Measurements from ENCODE around the gene PAN2. TPM values are rescaled to one million over a fixed set of nuclear protein-coding genes. Genes with fewer than 3 reads are reported as not detected.
"Not testable (repeated sequence)": the region's sequence is repeated elsewhere in the genome, so short reads cannot be mapped to it uniquely, and the experiment has no call there.

The PAN2 gene
- total RNA-seq, 1 donor from 2014 or later = 21.3 TPM

DNA sequence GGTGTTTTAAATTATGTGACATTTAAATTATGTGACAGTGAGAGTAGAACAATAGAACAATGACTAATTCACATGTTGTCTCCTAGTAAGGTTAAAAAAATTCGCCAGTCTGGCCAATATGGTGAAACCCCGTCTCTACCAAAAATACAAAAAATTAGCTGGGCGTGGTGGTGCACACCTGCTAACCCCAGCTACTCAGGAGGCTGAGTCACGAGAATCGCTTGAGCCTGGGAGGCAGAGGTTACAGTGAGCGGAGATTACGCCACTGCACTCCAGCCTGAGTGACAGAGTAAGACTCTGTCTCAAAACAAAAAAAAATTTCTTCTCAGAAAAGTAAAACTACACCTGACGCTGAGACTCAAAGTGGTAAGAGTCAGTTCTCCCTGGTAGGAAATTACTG, 36.4 kb downstream of the PAN2 start:
- no peak for DNase-seq (ENCODE audit: low spot score)
- peak overlapping the region; percentile 60 for H3K4me3 Mint-ChIP-seq
- peaks cover 25% of the 10 kb centered on the region for H3K36me3 Mint-ChIP-seq (ENCODE audit: low read depth)
- H3K27me3 Mint-ChIP-seq (ENCODE audit: insufficient read depth) = no peaks in the 10 kb centered on the region
- intact Hi-C loops (cut with micrococcal nuclease) = no loop called here
- no peaks in the 10 kb centered on the region for H3K9me3 Mint-ChIP-seq
- H3K4me1 Mint-ChIP-seq (ENCODE audit: low read depth) = peaks cover 57% of the 10 kb centered on the region
- H3K27ac Mint-ChIP-seq = no peak overlapping the region

DNA sequence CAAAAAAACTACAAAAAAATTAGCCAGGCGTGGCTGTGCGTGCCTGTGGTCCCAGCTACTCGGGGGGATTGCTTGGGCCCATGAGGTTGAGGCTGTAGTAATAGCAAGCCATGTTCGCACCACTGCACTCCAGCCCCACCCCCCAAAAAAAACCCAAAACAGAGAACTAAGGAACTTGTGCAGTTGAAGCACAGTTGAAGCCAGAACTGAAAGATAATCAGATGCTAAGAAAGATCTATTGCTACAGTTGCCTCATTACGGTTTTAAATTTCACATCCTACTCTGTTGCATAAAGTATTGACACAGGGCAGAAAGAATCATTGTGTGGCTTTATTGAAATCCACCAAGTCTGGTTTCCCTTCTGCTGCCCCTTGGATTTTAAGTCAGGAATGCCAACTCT, 37.5 kb downstream of the PAN2 start:
- Mint-ChIP-seq H3K27me3 (ENCODE audit: insufficient read depth) (no peaks in the 10 kb centered on the region), H3K4me3 (no peak overlapping the region), H3K9me3 (no peaks in the 10 kb centered on the region), H3K4me1 (ENCODE audit: low read depth) (peaks cover 53% of the 10 kb centered on the region), H3K36me3 (ENCODE audit: low read depth) (peaks cover 29% of the 10 kb centered on the region), H3K27ac (no peak overlapping the region)
- DNase-seq (ENCODE audit: low spot score) = no peak
- intact Hi-C loops (cut with micrococcal nuclease) = no loop called here

DNA sequence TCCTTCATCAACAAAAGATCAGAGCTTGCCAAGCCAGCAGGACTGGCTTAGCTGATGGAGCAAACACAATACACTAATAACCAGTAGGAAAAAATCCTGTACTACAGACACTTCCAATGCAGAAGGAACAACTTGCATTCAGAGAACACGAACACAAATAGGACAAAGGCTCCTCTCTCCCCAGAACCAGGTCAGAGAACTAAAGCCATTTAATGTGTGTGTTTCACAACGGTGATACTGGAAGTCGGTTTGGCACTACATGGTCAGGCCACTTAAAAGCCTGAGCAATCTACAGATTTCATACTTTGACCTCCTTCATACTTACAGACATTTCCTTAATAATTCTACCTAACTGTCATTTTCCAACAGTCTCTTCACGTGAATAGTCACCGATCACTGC, 40.0 kb downstream of the PAN2 start:
- Mint-ChIP-seq H3K36me3 (ENCODE audit: low read depth) (peaks cover 34% of the 10 kb centered on the region), H3K27me3 (ENCODE audit: insufficient read depth) (no peaks in the 10 kb centered on the region), H3K27ac (no peak overlapping the region), H3K4me1 (ENCODE audit: low read depth) (peaks cover 46% of the 10 kb centered on the region), H3K4me3 (no peak overlapping the region), H3K9me3 (no peaks in the 10 kb centered on the region)
- DNase-seq (ENCODE audit: low spot score) = no peak
- intact Hi-C loops (cut with micrococcal nuclease) = no loop called here

DNA sequence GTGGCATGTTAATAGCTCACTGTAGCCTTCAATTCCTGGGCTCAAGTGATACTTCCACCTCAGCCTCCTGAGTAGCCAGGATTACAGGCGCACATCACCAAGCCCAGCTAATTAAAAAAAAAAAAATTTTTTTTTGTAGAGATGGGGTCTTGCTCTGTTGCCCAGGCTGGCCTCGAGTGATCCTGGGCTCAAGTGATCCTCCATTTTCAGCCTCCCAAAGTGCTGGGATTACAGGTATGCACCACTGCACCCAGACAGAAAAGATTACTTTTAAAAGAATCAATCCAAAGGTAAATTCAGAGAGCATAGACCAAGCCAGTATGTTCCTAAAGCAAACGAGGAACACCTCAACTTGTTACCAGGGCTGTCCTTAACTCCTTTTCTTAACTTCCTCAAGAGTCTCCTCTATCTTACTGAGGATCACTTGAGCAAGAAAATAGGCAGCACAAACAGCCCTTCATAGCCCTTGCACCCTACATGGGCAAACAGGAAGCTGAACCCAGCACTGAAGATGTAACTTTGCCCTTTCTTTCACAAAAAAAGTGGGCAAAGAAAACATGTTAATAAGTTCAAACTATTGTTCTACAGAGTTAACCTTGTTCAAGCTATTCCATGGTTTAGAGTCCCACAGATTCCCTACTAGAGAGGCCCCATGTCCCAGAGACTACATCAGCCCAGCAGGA, 45.0 kb downstream of the PAN2 start:
- H3K27me3 Mint-ChIP-seq (ENCODE audit: insufficient read depth) = no peaks in the 10 kb centered on the region
- H3K27ac Mint-ChIP-seq = no peak overlapping the region
- H3K4me3 Mint-ChIP-seq = no peak overlapping the region
- H3K4me1 Mint-ChIP-seq (ENCODE audit: low read depth) = peaks cover 24% of the 10 kb centered on the region
- intact Hi-C loops (cut with micrococcal nuclease) = no loop called here
- no peaks in the 10 kb centered on the region for H3K9me3 Mint-ChIP-seq
- H3K36me3 Mint-ChIP-seq (ENCODE audit: low read depth) = peaks cover 31% of the 10 kb centered on the region
- DNase-seq (ENCODE audit: low spot score) = no peak

DNA sequence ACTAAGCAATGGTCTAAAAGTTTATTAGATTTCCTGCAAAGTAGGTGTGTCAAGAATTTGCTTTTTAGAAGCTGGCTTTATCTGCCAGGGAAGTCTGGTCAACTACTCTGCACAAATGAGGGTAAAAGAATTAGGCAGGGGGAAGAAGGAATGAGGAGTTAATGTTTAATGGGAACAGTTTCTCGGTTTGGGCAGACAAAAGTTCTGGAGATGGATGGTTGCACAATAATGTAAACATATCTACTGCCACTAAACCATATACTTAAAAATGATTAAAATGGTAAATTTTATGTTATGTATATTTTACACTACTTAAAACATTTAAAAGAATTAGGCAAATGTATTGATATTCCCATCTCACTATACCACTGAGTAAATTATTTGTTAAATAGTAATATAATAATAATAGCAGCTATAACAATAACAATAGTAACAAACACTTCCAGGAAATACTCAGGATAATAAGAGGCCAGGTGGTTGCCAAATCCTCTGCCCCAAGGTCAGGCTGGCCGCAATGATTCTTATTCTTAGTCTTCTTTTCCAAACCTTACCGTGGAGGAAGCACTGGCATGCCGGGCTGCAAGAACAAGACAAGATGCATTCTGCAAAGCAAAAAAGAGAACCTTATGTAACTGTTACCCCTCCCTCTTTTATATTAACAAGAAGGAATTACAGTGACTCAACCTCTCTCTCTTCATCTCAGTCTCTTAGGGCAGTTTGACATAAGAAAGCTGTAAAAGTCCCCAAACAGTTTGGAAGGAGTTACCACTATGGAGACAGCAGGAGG, 47.6 kb downstream of the PAN2 start:
- H3K4me1 Mint-ChIP-seq (ENCODE audit: low read depth) = peaks cover 15% of the 10 kb centered on the region
- no peak overlapping the region for H3K4me3 Mint-ChIP-seq
- H3K9me3 Mint-ChIP-seq = no peaks in the 10 kb centered on the region
- intact Hi-C loops (cut with micrococcal nuclease) = no loop called here
- peaks cover 40% of the 10 kb centered on the region for H3K36me3 Mint-ChIP-seq (ENCODE audit: low read depth)
- H3K27me3 Mint-ChIP-seq (ENCODE audit: insufficient read depth) = no peaks in the 10 kb centered on the region
- H3K27ac Mint-ChIP-seq = peak overlapping the region; percentile 62
- DNase-seq (ENCODE audit: low spot score) = no peak

DNA sequence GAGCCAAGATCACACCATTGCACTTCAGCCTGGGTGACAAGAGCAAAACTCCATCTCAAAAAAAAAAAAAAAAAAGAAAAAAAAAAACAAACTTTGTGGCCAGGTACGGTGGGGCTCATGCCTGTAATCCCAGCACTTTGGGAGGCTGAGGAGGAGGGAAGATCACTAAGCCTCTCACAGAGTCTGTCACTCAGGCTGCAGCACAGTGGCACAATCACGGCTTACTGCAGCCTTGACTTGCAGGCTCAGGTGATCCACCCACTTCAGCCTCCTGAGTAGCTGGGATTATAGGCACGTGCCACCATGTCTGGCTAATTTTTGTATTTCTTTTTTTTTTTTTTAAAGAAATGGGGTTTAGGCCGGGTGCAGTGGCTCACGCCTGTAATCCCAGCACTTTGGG, 49.5 kb downstream of the PAN2 start:
- H3K27ac Mint-ChIP-seq; intact Hi-C loops (cut with micrococcal nuclease); H3K4me3 Mint-ChIP-seq; H3K9me3 Mint-ChIP-seq; H3K27me3 Mint-ChIP-seq (ENCODE audit: insufficient read depth); DNase-seq (ENCODE audit: low spot score); H3K4me1 Mint-ChIP-seq (ENCODE audit: low read depth): not testable (repeated sequence)
- H3K36me3 Mint-ChIP-seq (ENCODE audit: low read depth) = peaks cover 37% of the 10 kb centered on the region

DNA sequence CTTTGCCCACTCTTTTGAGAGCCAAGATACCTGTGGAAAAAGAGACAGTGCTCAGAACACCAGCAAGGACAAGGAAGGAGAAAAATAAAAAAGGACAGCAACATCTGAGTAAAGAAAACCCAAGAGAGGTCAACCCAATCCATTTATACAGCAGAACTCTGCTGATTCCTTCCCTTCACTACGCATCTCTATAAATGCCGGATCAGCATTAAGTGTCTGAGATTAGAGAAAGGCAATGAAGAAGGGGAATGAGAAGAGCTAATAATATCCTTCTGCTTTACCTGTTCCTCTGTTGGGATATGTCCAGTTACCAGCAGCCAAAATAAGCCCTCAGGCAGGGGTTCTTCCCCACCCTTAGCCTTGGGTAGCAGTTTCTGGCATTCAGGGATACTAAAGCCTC, 51.2 kb downstream of the PAN2 start:
- no peak for DNase-seq (ENCODE audit: low spot score)
- no peaks in the 10 kb centered on the region for H3K9me3 Mint-ChIP-seq
- no peak overlapping the region for H3K27ac Mint-ChIP-seq
- peaks cover 40% of the 10 kb centered on the region for H3K36me3 Mint-ChIP-seq (ENCODE audit: low read depth)
- peaks cover 6% of the 10 kb centered on the region for H3K4me1 Mint-ChIP-seq (ENCODE audit: low read depth)
- intact Hi-C loops (cut with micrococcal nuclease) = no loop called here
- H3K4me3 Mint-ChIP-seq = no peak overlapping the region
- H3K27me3 Mint-ChIP-seq (ENCODE audit: insufficient read depth) = no peaks in the 10 kb centered on the region

DNA sequence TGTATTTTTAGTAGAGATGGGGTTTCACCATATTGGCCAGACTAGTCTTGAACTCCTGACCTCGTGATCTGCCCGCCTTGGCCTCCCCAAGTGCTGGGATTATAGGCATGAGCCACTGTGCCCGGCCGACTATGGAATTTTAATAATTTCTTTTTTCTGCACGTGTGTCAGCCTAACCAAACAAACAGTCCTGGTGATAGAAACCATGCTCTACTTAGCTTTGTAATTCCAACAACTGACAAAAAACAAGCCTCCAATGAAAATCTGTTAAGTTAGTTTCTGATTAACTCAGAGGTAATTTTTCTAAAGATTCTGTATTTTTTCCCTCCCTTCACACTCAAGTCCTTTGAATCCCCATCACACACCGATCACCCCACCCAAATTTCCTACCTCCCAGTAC, 51.8 kb downstream of the PAN2 start:
- H3K4me1 Mint-ChIP-seq (ENCODE audit: low read depth) = peaks cover 5% of the 10 kb centered on the region
- no peaks in the 10 kb centered on the region for H3K9me3 Mint-ChIP-seq
- intact Hi-C loops (cut with micrococcal nuclease) = no loop called here

DNA sequence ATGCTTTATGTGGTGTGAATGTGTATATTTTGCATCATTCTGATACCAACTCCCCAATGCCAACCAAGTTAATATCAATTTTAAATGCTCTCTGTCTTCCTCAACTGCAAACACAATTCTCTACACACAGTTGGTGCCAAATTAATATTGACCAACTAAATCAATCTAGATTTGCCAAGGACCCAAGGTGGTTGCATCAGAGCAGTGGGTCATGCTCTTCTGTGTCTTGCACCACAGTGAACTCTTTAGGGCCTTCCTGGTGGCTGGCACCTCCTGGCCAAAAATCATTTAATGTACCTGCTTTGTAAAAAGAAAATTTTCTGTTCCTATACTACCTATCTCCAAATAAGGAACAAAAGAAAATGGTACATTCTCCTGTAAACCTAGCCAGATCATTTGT, 53.0 kb downstream of the PAN2 start:
- no peak for DNase-seq (ENCODE audit: low spot score)
- H3K36me3 Mint-ChIP-seq (ENCODE audit: low read depth) = peaks cover 38% of the 10 kb centered on the region
- intact Hi-C loops (cut with micrococcal nuclease) = no loop called here
- no peak overlapping the region for H3K4me3 Mint-ChIP-seq
- H3K9me3 Mint-ChIP-seq = no peaks in the 10 kb centered on the region
- no peak overlapping the region for H3K27ac Mint-ChIP-seq
- no peaks in the 10 kb centered on the region for H3K4me1 Mint-ChIP-seq (ENCODE audit: low read depth)
- no peaks in the 10 kb centered on the region for H3K27me3 Mint-ChIP-seq (ENCODE audit: insufficient read depth)

More for the DNA sequence above, 51.8 kb downstream of the PAN2 start:
- H3K4me3 Mint-ChIP-seq = no peak overlapping the region
- no peak overlapping the region for H3K27ac Mint-ChIP-seq
- no peaks in the 10 kb centered on the region for H3K27me3 Mint-ChIP-seq (ENCODE audit: insufficient read depth)
- peaks cover 40% of the 10 kb centered on the region for H3K36me3 Mint-ChIP-seq (ENCODE audit: low read depth)
- no peak for DNase-seq (ENCODE audit: low spot score)

DNA sequence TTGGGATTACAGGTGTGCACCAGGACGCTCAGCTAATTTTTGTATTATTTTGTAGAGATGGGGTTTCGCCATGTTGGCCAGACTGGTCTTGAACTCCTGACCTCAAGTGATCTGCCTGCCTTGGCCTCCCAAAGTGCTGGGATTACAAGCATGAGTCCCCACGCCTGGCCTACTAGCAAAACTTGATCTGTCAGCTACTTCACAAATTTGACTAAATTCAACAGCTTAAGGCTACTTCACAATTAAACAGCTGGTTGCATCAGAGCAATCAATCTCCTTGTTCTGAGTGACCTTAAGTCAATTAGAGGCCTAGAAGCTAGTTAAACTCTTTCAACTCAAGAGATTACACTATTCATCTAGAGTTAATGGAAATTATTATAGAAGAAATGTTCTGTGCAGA, 54.9 kb downstream of the PAN2 start:
- no peaks in the 10 kb centered on the region for H3K27me3 Mint-ChIP-seq (ENCODE audit: insufficient read depth)
- intact Hi-C loops (cut with micrococcal nuclease) = no loop called here
- H3K36me3 Mint-ChIP-seq (ENCODE audit: low read depth) = peaks cover 40% of the 10 kb centered on the region
- H3K27ac Mint-ChIP-seq = no peak overlapping the region
- DNase-seq (ENCODE audit: low spot score) = no peak
- H3K4me1 Mint-ChIP-seq (ENCODE audit: low read depth) = no peaks in the 10 kb centered on the region
- H3K9me3 Mint-ChIP-seq = no peaks in the 10 kb centered on the region
- no peak overlapping the region for H3K4me3 Mint-ChIP-seq

DNA sequence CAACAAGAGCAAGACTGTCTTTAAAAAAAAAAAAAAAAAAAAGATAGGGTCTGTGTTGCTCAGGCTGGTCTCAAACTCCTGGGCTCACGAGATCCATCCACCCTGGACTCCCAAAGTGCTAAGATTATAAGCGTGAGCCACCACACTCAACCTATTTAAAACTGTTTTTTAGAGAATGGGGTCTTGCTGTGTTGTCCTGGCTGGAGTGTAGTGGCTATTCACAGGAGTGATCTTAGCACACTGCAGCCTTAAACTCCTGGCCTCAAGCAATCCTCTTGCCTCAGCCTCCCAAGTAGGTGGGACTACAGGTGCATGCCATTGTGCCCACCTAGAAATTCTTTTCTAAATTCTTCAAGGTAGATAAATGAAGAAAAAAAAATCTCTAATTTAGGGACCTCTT, 59.5 kb downstream of the PAN2 start:
- Mint-ChIP-seq H3K27ac (no peak overlapping the region), H3K9me3 (no peaks in the 10 kb centered on the region), H3K36me3 (ENCODE audit: low read depth) (peaks cover 47% of the 10 kb centered on the region), H3K4me3 (no peak overlapping the region), H3K4me1 (ENCODE audit: low read depth) (no peaks in the 10 kb centered on the region), H3K27me3 (ENCODE audit: insufficient read depth) (no peaks in the 10 kb centered on the region)
- no peak for DNase-seq (ENCODE audit: low spot score)
- intact Hi-C loops (cut with micrococcal nuclease) = no loop called here

DNA sequence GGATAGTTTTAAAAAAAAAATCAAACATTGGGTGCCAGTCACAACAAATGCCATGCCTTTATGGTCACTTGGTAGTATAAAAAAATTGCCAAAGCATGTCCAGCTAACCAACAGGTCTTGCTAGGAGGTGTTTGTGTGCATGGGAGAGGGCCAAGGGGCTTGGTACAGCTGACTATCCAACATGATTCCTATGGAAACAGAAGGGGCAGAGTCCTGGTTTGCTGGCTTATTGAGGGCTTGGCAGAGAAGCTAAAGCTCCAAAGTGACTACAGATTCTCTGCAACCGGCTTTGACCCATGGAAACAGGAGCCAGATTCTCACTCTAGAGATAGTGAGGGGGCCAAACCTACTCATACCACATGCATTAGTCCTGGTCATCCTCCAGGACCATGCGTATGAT, 61.3 kb downstream of the PAN2 start:
- intact Hi-C loops (cut with micrococcal nuclease); H3K27ac Mint-ChIP-seq; H3K27me3 Mint-ChIP-seq (ENCODE audit: insufficient read depth); H3K4me3 Mint-ChIP-seq; DNase-seq (ENCODE audit: low spot score); H3K4me1 Mint-ChIP-seq (ENCODE audit: low read depth); H3K9me3 Mint-ChIP-seq: not testable (repeated sequence)
- H3K36me3 Mint-ChIP-seq (ENCODE audit: low read depth) = peaks cover 44% of the 10 kb centered on the region

DNA sequence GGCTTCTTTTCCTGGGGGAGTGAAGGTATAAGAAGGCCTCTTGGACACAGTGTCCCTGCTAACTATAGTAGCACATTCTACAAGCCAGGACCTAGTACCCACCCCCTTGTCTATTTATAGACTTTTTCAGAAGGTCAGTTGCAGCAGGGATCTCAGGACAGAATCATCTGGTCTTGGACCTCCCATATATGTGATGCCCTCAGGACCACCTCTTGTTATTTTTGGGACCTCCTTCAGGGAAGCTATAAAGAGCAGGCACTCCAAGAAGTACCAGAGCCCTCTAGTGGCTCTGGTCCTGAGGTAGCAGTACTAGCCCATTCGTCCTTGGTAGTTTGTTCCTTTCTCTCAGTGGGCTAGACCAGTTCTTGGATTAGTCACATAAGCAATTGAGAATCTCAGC, 62.8 kb downstream of the PAN2 start:
- Mint-ChIP-seq H3K9me3 (no peaks in the 10 kb centered on the region), H3K4me1 (ENCODE audit: low read depth) (peaks cover 15% of the 10 kb centered on the region), H3K27me3 (ENCODE audit: insufficient read depth) (no peaks in the 10 kb centered on the region), H3K36me3 (ENCODE audit: low read depth) (peaks cover 40% of the 10 kb centered on the region), H3K4me3 (no peak overlapping the region), H3K27ac (no peak overlapping the region)
- no peak for DNase-seq (ENCODE audit: low spot score)
- intact Hi-C loops (cut with micrococcal nuclease) = no loop called here
